Activated T-helper 1 cell treated with anti-CD3 and anti-CD28 coated beads, Interleukin-2, amount 50 U/mL, for 16 hours (primary cell): ENCODE results near the gene TACC3.

Experiments used
- DNase-seq, 2 donors: peaks; one replicate each; pipeline ENCODE4 v3.0.0-alpha.2; 2020; ENCODE audit warnings: low read depth in 1 of 2, low spot score in 1 of 2

Gene TACC3

DNA sequence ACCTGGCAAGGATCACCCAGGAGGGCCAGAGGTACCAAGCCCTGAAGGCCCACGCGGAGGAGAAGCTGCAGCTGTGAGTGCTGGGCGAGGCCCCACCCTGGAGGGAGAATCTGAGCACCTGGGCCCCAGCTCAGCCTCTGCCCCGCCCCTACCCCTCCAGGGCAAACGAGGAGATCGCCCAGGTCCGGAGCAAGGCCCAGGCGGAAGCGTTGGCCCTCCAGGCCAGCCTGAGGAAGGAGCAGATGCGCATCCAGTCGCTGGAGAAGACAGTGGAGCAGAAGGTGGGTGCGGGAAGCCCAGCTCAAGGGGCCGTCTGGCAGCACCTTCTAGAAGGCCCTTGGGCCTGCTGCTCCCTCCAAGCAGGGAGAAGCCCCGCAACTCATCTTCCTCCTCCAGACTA, 23.2 kb downstream of the TACC3 start:
- DNase-seq, result no peak

DNA sequence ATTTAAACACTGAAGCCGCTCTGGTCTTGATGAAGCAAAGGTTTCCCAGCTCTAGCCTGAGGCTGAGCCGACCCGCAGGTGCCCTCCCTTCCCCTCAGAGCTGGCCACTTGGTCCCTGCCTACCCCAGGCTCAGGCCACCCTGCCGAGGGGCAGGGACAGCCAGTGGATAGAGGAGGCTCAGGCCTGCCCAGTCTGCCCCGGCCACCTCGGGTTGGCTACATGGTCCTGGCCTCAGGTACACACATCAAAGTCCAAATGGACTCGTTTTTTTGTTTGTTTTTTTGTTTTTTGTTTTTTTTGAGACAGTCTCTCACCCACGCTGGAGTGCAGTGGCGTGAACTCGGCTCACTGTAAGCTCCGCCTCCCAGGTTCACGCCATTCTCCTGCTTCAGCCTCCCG, 23.8 kb downstream of the TACC3 start:
- no peak for DNase-seq

- no peak for DNase-seq
Measured at GRCh38 chr4:1745697-1746096, 24.4 kb downstream of the TACC3 start.

- peak; percentile 56 to 64 for DNase-seq
Measured at GRCh38 chr4:1746265-1746691, 25.0 kb downstream of the TACC3 start.

GRCh38 chr4:1746919-1747602, 25.7 kb downstream of the TACC3 start:
- DNase-seq, result no peak

DNA sequence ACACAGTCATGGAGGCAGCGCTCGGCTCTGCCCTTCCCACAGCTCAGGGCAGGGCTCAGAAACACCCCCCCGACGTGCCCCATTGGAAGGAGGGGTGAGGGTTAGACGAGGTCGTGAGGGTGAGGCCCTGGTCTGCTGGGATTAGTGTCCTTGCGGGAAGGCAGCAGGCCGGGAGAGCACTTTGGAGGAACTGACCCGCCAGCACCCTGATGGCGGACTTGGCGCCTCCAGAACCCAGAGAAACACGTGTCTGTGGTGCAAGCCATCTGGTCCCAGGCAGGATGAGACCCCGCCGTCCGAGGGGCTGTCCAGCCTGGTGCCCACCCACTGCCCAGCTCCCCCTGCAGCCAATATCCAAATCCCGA, 26.3 kb downstream of the TACC3 start:
- DNase-seq, result no peak

GRCh38 chr4:1748465-1748995, 27.2 kb downstream of the TACC3 start:
- peak; percentile 57 to 71 for DNase-seq

DNA sequence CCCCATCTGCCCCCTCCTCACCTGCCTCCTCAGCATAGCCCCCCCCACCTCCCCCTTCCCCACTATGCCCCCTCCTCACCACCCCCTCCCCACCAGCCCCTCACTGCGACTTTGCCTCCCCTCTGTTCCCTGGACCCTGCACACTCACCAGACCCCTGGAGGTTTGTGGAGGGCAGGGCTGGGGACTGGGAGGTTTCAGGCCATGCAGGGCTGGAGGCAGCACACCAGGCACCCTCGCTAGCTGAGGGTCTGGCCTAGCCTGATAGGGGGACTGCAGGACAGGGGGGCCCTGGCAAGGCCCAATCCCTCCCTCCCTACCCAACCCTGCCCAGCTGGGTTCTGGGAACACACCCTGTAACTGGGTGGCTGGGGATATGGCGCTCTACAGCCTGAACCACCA, 28.0 kb downstream of the TACC3 start:
- no peak for DNase-seq

DNA sequence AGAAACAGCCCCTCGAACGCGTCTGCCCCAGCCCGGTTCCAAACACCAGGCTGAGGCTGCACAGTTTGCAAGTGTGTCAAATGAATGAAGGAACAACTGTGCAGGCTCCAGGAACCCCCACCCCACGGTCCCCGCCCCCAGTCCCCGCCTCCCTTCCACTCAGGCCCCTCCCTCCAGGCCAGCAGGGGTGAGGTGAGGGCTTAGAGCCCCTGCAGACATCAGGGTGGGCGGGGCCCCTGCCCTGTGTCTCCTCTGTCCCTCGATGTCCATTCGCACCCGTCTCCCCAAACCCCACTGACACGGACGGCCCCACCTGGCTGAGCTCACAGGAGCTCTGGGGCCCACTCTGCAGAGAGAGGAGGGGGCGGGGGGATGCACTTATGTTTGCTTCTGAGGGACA, 28.5 kb downstream of the TACC3 start:
- DNase-seq, result no peak

DNA sequence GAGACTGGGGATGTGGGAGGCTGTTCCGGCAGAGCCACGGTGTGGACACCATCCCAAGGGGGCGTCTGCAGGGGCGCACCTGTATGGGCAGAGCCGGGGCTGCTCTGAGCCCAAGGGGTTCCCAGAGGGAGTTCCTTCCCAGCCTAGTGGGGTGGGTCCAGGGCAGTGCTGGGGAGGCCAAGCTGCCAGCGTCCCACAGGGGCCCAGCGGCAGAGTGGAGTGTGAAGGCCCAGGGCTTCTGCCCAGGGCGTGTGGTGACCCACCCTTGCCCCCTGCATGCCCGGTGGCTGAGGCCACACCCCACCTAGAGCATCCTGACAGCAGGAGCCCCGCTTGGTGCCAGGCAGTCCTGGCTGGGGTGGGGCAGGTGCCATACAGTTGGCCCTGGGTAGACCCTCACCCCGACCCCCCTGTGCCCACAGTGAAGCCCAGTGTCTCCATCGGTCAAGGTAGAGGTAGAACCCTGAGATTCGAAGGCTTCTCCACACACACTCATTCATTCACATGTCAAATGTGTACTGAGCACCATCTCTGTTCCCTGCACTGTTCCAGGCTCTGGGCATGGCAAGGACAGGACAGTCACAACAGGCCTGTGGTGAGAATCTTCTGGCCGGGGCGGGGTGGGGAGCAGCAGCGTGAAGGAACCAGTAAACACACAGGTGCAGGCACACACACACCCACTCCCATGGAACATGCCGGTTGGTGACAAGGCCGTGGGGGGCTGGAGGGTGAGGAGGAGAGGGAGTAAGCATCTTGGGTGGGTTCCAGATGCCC, 29.2 kb downstream of the TACC3 start:
- DNase-seq, result no peak

DNA sequence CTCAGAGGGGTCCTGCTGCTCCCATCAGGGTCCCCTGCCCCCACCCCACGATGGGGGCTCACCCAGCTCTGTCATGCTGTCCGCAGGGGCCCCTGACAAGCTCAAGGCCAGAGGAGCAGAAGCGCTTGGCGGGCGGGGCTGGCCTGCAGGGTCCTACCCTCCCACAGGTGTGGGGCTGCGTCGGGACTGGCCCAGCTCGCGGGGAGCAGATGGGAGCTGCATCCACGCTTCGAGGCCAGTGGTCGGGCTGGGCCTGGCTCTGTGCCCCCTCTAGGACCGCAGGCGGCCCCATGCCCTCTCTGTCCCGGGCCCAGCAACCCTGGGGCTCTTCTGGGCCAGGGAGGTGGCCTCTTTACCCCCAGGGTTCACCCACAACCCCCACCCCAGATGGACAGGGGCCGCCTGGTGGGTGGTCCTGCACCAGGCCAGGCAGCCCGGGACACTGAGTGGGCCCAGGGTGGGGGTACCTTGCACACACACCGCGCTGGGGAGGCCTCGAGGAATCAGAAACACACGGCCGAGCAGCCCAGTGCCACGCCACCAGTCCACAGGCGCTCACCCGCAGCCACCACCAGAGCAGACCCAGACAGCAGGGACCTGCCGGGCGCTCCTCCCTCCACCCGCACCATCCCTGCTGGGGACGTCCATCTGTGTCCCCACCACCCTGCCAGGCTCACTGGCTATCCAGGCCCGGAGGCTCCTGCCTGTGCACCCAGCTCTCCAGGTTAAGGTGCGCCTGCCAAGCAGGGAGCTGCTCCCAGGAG, 30.0 kb downstream of the TACC3 start:
- no peak for DNase-seq

- DNase-seq, result no peak
Measured at GRCh38 chr4:1751919-1752283, 30.6 kb downstream of the TACC3 start.

GRCh38 chr4:1752284-1753041, 31.1 kb downstream of the TACC3 start:
- DNase-seq, result no peak

DNA sequence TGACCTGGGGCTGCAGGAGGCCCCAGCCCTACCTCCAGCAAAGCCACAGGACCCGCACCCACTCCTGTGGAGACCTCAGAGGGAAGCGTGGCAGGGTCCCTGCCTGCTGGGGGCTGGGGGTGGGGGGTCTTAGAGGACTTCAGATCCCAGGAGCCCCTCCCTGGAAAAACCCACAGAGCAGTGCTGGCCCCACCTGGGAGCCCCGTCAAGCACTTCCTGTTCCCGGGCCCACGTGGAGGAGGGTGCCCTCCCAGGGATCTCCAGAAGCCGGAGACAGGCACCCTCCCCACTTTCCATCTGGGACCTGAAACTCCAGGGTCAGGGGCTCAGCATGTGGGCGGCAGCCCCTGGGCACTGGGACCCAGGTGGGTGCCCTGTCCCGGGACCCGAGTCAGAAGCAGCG, 32.0 kb downstream of the TACC3 start:
- no peak for DNase-seq

- DNase-seq, result no peak
Measured at GRCh38 chr4:1753697-1754311, 32.5 kb downstream of the TACC3 start.

DNA sequence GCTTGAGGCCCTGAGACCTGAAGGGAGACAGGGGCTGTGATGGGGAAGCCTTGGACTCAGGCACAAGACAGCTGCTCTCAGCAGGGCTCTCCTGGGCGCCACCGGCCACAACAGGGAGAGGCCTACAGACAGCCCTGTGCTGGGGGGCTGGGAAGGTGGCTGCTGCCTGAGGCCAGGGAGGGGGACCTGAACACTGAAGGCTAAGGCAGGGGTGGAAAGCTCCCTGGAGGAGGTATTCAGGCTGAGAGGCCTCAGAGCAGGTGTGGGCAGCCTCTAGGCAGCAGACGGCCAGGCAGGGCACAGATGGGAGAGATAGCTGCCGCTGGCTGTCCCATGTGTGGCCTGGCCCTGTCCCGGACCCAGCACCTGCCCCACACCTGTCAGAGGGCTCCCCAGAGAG, 33.0 kb downstream of the TACC3 start:
- DNase-seq, result no peak

DNA sequence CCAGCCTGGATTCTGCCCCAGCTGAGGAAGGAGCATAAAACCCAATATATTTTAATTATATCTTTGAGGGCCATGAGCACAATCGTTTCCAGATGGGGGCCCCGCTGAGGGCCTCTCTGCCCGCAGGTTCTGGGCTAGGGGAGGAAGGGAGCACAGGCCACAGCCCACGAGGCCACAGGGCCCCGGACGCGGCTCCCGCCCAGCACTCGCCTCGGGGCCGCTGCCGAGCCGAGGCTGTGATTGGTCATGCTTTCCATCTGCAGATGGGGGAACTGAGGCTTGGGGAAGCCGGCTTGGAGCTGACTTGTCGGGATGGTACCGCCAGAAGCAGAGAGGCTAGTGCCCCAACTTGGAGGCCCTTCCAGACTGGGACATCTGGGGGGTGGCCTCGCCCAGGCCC, 34.0 kb downstream of the TACC3 start:
- DNase-seq, result no peak

GRCh38 chr4:1756079-1756478, 34.8 kb downstream of the TACC3 start:
- DNase-seq, result no peak

DNA sequence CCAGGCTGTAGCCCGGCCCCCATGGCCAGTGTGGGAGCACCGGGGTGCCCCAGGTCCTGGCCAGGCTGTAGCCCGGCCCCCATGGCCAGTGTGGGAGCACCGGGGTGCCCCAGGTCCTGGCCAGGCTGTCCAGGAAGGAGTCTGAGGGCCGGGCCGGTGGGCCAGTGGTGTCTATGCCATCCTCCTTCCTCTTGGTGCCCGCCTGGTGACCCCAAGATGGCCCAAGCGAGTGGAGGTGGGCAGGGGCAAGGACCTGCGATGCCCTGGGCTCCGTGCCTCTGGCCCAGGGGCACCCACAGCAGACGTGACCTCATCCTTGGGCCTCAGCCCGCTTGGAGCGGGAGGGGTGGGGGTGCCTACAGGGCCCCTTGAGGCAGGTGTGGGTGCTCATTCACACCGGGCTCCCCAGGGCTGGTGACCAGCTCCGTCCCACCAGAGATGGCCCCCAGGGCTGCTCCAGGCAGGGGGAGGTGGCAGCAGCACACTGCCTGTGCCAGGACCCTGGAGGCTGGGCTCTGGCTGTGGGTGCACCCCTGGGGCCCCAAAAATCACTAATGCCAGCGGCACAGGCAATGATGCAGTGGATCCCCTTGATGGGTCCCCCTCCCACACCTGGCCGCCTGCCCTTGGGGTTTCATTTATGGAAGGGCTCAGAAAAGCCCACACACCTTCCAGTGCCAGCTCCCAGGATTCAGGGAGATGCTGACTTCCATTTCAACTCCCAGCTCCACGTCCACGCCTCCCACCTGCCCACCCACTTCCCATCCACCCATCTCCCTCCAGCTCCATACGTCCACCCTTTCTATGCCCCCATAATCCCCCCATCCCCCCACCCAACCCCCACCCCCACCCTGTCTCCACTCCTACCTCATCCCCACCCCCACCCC, 35.8 kb downstream of the TACC3 start:
- no peak for DNase-seq

GRCh38 chr4:1757836-1758235, 36.5 kb downstream of the TACC3 start:
- no peak for DNase-seq
